ENCODE data around the gene TTC24. TPM values are rescaled to one million over a fixed set of nuclear protein-coding genes. Genes with fewer than 3 reads are reported as not detected.
"Not testable (repeated sequence)": the region's sequence is repeated elsewhere in the genome, so short reads cannot be mapped to it uniquely, and the experiment has no call there.

The TTC24 gene
- total and polyA plus RNA-seq, 4 experiments from 2014 or later, result 0.12 to 0.91 (median 0.84) TPM; not detected in 1

GRCh38 chr1:156549390-156549789, 30.1 kb upstream of the TTC24 start:
- no peaks in the 10 kb centered on the region for H3K36me3 Mint-ChIP-seq
- no peak for DNase-seq
- POLR2A ChIA-PET (ENCODE audit: partially characterized antibody), result interaction anchor here (1.0 to 3.0 kb wide), 2 partner anchors 49 to 61 kb away, joined by 3 to 9 read pairs; partner anchors contain the start of gene MEF2D

GRCh38 chr1:156549831-156550230, 29.7 kb upstream of the TTC24 start:
- H3K27me3 Mint-ChIP-seq, result no peaks in the 10 kb centered on the region
- Histone ChIP-seq H3K36me3 (ENCODE audit: insufficient read depth, low read length) (no peaks in the 10 kb centered on the region), H3K27ac (ENCODE audit: low read depth, low read length) (no peak overlapping the region), H3K4me3 (ENCODE audit: low read length in 2 of 2) (no peak overlapping the region), H3K27me3 (ENCODE audit: insufficient read depth, low read length) (no peaks in the 10 kb centered on the region), H3K9me3 (ENCODE audit: control insufficient read depth in 1 of 2, low read length in 2 of 2) (no peaks in the 10 kb centered on the region), H3K4me1 (ENCODE audit: insufficient read depth, low read length) (no peaks in the 10 kb centered on the region)
- H3K27ac Mint-ChIP-seq, result no peak overlapping the region
- CTCF ChIA-PET (ENCODE audit: partially characterized antibody), result no interaction called here
- H3K4me3 Mint-ChIP-seq, result no peak overlapping the region
- peaks cover 3 to 5% (median 4%) of the 10 kb centered on the region in 4 donors for H3K4me1 Mint-ChIP-seq
- no peaks in the 10 kb centered on the region for H3K9me3 Mint-ChIP-seq
- DNase-seq, result no peak
- no peaks in the 10 kb centered on the region for H3K36me3 Mint-ChIP-seq
- intact Hi-C loops (cut with micrococcal nuclease), result no loop called here
- POLR2A ChIA-PET (ENCODE audit: partially characterized antibody), result interaction anchor here (1.0 to 3.0 kb wide), 2 partner anchors 49 to 61 kb away, joined by 3 to 9 read pairs; partner anchors contain the start of gene MEF2D

More at GRCh38 chr1:156549390-156549789, 30.1 kb upstream of the TTC24 start:
- Histone ChIP-seq H3K4me3 (ENCODE audit: low read length in 2 of 2) (no peak overlapping the region), H3K9me3 (ENCODE audit: control insufficient read depth in 1 of 2, low read length in 2 of 2) (no peaks in the 10 kb centered on the region), H3K27ac (ENCODE audit: low read depth, low read length) (no peak overlapping the region), H3K27me3 (ENCODE audit: insufficient read depth, low read length) (no peaks in the 10 kb centered on the region), H3K36me3 (ENCODE audit: insufficient read depth, low read length) (no peaks in the 10 kb centered on the region), H3K4me1 (ENCODE audit: insufficient read depth, low read length) (no peaks in the 10 kb centered on the region)
- CTCF ChIA-PET (ENCODE audit: partially characterized antibody), result no interaction called here
- H3K4me3 Mint-ChIP-seq, result no peak overlapping the region
- H3K27ac Mint-ChIP-seq, result no peak overlapping the region
- H3K4me1 Mint-ChIP-seq, result peaks cover 3 to 5% (median 4%) of the 10 kb centered on the region in 4 donors
- no peaks in the 10 kb centered on the region for H3K27me3 Mint-ChIP-seq
- intact Hi-C loops (cut with micrococcal nuclease), result no loop called here
- H3K9me3 Mint-ChIP-seq, result no peaks in the 10 kb centered on the region

GRCh38 chr1:156550346-156550745, 29.2 kb upstream of the TTC24 start:
- H3K27ac ChIP-seq (ENCODE audit: low read depth, low read length), result no peak overlapping the region
- no peak overlapping the region for H3K4me3 Mint-ChIP-seq
- H3K27me3 Mint-ChIP-seq, result no peaks in the 10 kb centered on the region
- H3K9me3 Mint-ChIP-seq, result no peaks in the 10 kb centered on the region
- intact Hi-C loops (cut with micrococcal nuclease), result no loop called here
- H3K36me3 Mint-ChIP-seq, result no peaks in the 10 kb centered on the region
- no peaks in the 10 kb centered on the region for H3K9me3 ChIP-seq (ENCODE audit: control insufficient read depth in 1 of 2, low read length in 2 of 2)
- ChIA-PET CTCF (ENCODE audit: partially characterized antibody) (no interaction called here), POLR2A (ENCODE audit: partially characterized antibody) (interaction anchor here (1.0 to 3.0 kb wide), 2 partner anchors 50 to 61 kb away, joined by 3 to 9 read pairs; partner anchors contain the start of gene MEF2D)
- no peak for DNase-seq
- no peaks in the 10 kb centered on the region for H3K27me3 ChIP-seq (ENCODE audit: insufficient read depth, low read length)
- H3K4me1 Mint-ChIP-seq, result peaks cover 2 to 5% (median 3%) of the 10 kb centered on the region in 4 donors
- H3K4me1 ChIP-seq (ENCODE audit: insufficient read depth, low read length), result no peaks in the 10 kb centered on the region
- H3K27ac Mint-ChIP-seq, result peak overlapping the region in 1 of 7 donors; percentile 25
- H3K36me3 ChIP-seq (ENCODE audit: insufficient read depth, low read length), result no peaks in the 10 kb centered on the region
- H3K4me3 ChIP-seq (ENCODE audit: low read length in 2 of 2), result no peak overlapping the region

- no peak for DNase-seq
- no peak overlapping the region for H3K4me3 ChIP-seq (ENCODE audit: low read length in 2 of 2)
- intact Hi-C loops (cut with micrococcal nuclease), result no loop called here
- H3K4me1 ChIP-seq (ENCODE audit: insufficient read depth, low read length), result no peaks in the 10 kb centered on the region
- H3K36me3 Mint-ChIP-seq, result no peaks in the 10 kb centered on the region
- no peaks in the 10 kb centered on the region for H3K36me3 ChIP-seq (ENCODE audit: insufficient read depth, low read length)
- H3K27ac Mint-ChIP-seq, result peak overlapping the region in 2 of 7 donors; percentile 72 to 76
- no peaks in the 10 kb centered on the region for H3K27me3 ChIP-seq (ENCODE audit: insufficient read depth, low read length)
- no peaks in the 10 kb centered on the region for H3K9me3 Mint-ChIP-seq
- H3K27ac ChIP-seq (ENCODE audit: low read depth, low read length), result no peak overlapping the region
- H3K4me1 Mint-ChIP-seq, result peaks cover 2 to 5% (median 3%) of the 10 kb centered on the region in 4 donors
- no peak overlapping the region for H3K4me3 Mint-ChIP-seq
- ChIA-PET CTCF (ENCODE audit: partially characterized antibody) (no interaction called here), POLR2A (ENCODE audit: partially characterized antibody) (interaction anchor here (3.0 kb wide), 1 partner anchor 50 kb away, joined by 9 read pairs; the partner anchor contains the start of gene MEF2D)
- H3K27me3 Mint-ChIP-seq, result no peaks in the 10 kb centered on the region
- H3K9me3 ChIP-seq (ENCODE audit: control insufficient read depth in 1 of 2, low read length in 2 of 2), result no peaks in the 10 kb centered on the region
Observed at GRCh38 chr1:156551066-156551643, 28.4 kb upstream of the TTC24 start.

GRCh38 chr1:156551869-156552268, 27.7 kb upstream of the TTC24 start:
- H3K4me3 Mint-ChIP-seq, result no peak overlapping the region
- H3K9me3 Mint-ChIP-seq, result no peaks in the 10 kb centered on the region
- H3K36me3 Mint-ChIP-seq, result no peaks in the 10 kb centered on the region
- Histone ChIP-seq H3K4me1 (ENCODE audit: insufficient read depth, low read length) (no peaks in the 10 kb centered on the region), H3K4me3 (ENCODE audit: low read length in 2 of 2) (no peak overlapping the region), H3K36me3 (ENCODE audit: insufficient read depth, low read length) (no peaks in the 10 kb centered on the region), H3K9me3 (ENCODE audit: control insufficient read depth in 1 of 2, low read length in 2 of 2) (no peaks in the 10 kb centered on the region), H3K27ac (ENCODE audit: low read depth, low read length) (no peak overlapping the region), H3K27me3 (ENCODE audit: insufficient read depth, low read length) (no peaks in the 10 kb centered on the region)
- no peak for DNase-seq
- POLR2A ChIA-PET (ENCODE audit: partially characterized antibody), result interaction anchor here (3.0 kb wide), 1 partner anchor 51 kb away, joined by 9 read pairs; the partner anchor contains the start of gene MEF2D
- CTCF ChIA-PET (ENCODE audit: partially characterized antibody), result no interaction called here
- H3K27ac Mint-ChIP-seq, result no peak overlapping the region
- H3K27me3 Mint-ChIP-seq, result no peaks in the 10 kb centered on the region
- H3K4me1 Mint-ChIP-seq, result peaks cover 2 to 5% (median 3%) of the 10 kb centered on the region in 4 donors
- intact Hi-C loops (cut with micrococcal nuclease), result no loop called here

GRCh38 chr1:156552518-156552917, 27.0 kb upstream of the TTC24 start:
- no peaks in the 10 kb centered on the region for H3K9me3 Mint-ChIP-seq
- H3K27ac Mint-ChIP-seq, result no peak overlapping the region
- intact Hi-C loops (cut with micrococcal nuclease), result no loop called here
- H3K27me3 Mint-ChIP-seq, result no peaks in the 10 kb centered on the region
- ChIA-PET POLR2A (ENCODE audit: partially characterized antibody) (no interaction called here), CTCF (ENCODE audit: partially characterized antibody) (no interaction called here)
- H3K36me3 Mint-ChIP-seq, result no peaks in the 10 kb centered on the region
- no peaks in the 10 kb centered on the region for H3K27me3 ChIP-seq (ENCODE audit: insufficient read depth, low read length)
- H3K27ac ChIP-seq (ENCODE audit: low read depth, low read length), result no peak overlapping the region
- H3K4me1 ChIP-seq (ENCODE audit: insufficient read depth, low read length), result no peaks in the 10 kb centered on the region
- DNase-seq, result no peak
- H3K9me3 ChIP-seq (ENCODE audit: control insufficient read depth in 1 of 2, low read length in 2 of 2), result no peaks in the 10 kb centered on the region
- H3K4me3 ChIP-seq (ENCODE audit: low read length in 2 of 2), result no peak overlapping the region
- peaks cover 2 to 5% (median 3%) of the 10 kb centered on the region in 4 donors for H3K4me1 Mint-ChIP-seq
- H3K36me3 ChIP-seq (ENCODE audit: insufficient read depth, low read length), result no peaks in the 10 kb centered on the region
- no peak overlapping the region for H3K4me3 Mint-ChIP-seq

GRCh38 chr1:156552937-156553336, 26.6 kb upstream of the TTC24 start:
- DNase-seq; CTCF ChIA-PET (ENCODE audit: partially characterized antibody); H3K36me3 Mint-ChIP-seq; H3K27me3 Mint-ChIP-seq; H3K27ac ChIP-seq (ENCODE audit: low read depth, low read length); H3K4me3 Mint-ChIP-seq; intact Hi-C loops (cut with micrococcal nuclease); H3K27me3 ChIP-seq (ENCODE audit: insufficient read depth, low read length); H3K4me1 ChIP-seq (ENCODE audit: insufficient read depth, low read length); H3K36me3 ChIP-seq (ENCODE audit: insufficient read depth, low read length); POLR2A ChIA-PET (ENCODE audit: partially characterized antibody); H3K9me3 Mint-ChIP-seq; H3K4me3 ChIP-seq (ENCODE audit: low read length in 2 of 2); H3K9me3 ChIP-seq (ENCODE audit: control insufficient read depth in 1 of 2, low read length in 2 of 2); H3K4me1 Mint-ChIP-seq: not testable (repeated sequence)
- H3K27ac Mint-ChIP-seq, result peak overlapping the region in 2 of 7 donors; percentile 54 to 82
